Measurements from ENCODE around the gene ISL1.

DNA sequence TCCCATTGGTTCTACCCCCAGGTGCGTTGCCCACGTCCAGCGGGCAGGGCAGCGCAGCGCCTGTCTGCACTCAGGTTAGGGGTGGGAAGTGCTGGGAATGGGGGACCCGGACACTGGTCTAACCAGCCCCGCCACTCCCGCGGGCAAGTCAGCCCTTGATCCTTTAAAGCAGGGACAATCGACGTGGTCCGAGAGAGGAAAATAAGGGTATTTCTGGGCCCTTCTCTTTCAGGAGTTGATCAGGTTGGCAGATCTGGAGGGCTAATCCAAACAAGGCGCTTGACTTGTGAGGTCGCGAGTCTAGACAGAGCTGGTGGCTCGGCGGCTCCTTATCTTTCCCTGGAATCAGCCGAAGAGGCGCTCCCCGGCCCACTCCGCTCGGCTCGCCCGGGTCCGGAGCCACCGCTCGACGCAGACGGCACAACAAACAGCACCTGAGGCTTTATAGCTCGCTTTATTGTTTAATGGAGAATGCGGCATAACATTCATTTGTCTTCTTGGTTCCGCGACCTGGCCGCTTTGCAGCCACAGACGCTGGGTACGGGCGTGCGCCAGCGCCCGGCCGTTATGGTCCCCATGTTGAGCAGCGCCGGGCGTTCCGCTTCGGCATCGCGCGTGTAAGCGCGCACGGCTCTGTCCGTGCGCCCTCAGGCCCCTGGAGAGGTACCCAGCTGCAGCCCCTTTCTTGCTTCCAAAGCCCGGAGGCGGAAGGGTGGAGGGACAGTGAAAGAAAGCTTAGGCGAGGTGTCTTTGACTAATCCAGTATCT, 15.8 kb downstream of the ISL1 start:
- TF ChIP-seq, protein P1, sequence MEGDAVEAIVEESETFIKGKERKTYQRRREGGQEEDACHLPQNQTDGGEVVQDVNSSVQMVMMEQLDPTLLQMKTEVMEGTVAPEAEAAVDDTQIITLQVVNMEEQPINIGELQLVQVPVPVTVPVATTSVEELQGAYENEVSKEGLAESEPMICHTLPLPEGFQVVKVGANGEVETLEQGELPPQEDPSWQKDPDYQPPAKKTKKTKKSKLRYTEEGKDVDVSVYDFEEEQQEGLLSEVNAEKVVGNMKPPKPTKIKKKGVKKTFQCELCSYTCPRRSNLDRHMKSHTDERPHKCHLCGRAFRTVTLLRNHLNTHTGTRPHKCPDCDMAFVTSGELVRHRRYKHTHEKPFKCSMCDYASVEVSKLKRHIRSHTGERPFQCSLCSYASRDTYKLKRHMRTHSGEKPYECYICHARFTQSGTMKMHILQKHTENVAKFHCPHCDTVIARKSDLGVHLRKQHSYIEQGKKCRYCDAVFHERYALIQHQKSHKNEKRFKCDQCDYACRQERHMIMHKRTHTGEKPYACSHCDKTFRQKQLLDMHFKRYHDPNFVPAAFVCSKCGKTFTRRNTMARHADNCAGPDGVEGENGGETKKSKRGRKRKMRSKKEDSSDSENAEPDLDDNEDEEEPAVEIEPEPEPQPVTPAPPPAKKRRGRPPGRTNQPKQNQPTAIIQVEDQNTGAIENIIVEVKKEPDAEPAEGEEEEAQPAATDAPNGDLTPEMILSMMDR (IDR thresholded peaks at IDR 0.05) = no peak
- no peak for TF ChIP-seq POLR2A (IDR thresholded peaks at IDR 0.05)
